Measurements from ENCODE around the gene AP3D1. TPM values are rescaled to one million over a fixed set of nuclear protein-coding genes. Genes with fewer than 3 reads are reported as not detected.

Gene AP3D1
- total and polyA plus RNA-seq, 2 donors from 2014 or later, result 68.4 to 125 TPM

DNA sequence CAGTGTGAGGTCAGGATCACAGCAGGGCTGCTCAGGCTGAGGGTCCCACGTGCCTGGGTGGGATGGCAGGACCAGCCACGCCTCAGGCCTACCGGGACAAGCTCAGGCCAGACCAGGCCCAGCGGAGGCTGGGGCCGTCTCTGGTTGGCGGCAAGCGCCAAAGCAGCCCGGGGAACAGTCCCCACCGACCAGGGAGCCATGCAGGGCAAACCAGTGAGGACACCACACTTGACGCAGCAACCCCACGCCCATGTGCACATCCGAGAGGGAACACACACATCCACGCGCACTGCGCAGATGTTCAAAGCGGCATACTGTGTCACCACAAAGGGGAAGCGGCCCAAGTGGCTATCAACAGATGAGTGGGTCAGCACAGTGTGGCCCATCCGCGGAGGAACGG is 39.5 kb downstream of the AP3D1 start:
- H3K4me3 ChIP-seq (ENCODE audit: low read length in 3 of 3), result no peak overlapping the region
- DNase-seq (no peak), FAIRE-seq (no peak)
- no peaks in the 10 kb centered on the region for H3K9me3 ChIP-seq (ENCODE audit: control insufficient read depth in 2 of 3, insufficient read depth in 1 of 3, low read length in 3 of 3)
- H3K27me3 ChIP-seq (ENCODE audit: control insufficient read depth, insufficient read depth, low read length), result no peaks in the 10 kb centered on the region
- peaks cover 0 to 74% (median 35%) of the 10 kb centered on the region in 3 donors for H3K36me3 ChIP-seq (ENCODE audit: control insufficient read depth in 2 of 3, insufficient read depth in 3 of 3, low read length in 3 of 3)
- intact Hi-C loops (cut with DNase I), result no loop called here
- TF ChIP-seq, protein P1, sequence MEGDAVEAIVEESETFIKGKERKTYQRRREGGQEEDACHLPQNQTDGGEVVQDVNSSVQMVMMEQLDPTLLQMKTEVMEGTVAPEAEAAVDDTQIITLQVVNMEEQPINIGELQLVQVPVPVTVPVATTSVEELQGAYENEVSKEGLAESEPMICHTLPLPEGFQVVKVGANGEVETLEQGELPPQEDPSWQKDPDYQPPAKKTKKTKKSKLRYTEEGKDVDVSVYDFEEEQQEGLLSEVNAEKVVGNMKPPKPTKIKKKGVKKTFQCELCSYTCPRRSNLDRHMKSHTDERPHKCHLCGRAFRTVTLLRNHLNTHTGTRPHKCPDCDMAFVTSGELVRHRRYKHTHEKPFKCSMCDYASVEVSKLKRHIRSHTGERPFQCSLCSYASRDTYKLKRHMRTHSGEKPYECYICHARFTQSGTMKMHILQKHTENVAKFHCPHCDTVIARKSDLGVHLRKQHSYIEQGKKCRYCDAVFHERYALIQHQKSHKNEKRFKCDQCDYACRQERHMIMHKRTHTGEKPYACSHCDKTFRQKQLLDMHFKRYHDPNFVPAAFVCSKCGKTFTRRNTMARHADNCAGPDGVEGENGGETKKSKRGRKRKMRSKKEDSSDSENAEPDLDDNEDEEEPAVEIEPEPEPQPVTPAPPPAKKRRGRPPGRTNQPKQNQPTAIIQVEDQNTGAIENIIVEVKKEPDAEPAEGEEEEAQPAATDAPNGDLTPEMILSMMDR (IDR thresholded peaks at IDR 0.05; ENCODE audit: borderline replicate concordance, extremely low read depth, insufficient read depth), result no peak
- no peak overlapping the region for H3K9ac ChIP-seq (ENCODE audit: low read length in 3 of 3)
- H3K27ac ChIP-seq (ENCODE audit: low read depth in 2 of 2, low read length in 2 of 2), result no peak overlapping the region
- H3K4me1 ChIP-seq (ENCODE audit: control insufficient read depth in 2 of 3, insufficient read depth in 2 of 3, low read depth in 1 of 3, low read length in 3 of 3), result no peaks in the 10 kb centered on the region

DNA sequence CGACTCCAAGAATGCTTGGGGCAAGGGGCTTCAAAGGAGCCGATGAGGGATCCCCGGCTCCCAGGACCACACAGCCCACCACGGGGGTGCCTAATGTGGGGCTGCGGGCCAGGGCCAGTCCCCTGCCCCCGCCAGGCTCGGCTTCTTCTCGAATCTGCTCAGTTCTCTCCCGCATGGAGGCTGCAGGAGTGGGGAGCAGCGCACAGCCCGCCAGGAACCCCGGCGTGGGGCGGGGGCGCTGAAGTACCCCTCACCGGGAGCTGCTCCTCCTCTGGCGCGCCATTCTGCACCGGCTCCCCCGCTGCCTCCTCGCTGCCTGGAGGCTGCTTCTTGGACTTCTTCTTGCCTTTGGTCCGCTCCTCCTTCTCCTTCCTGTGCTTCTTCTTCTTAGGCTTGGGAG is 39.9 kb downstream of the AP3D1 start:
- TF ChIP-seq, protein P1 (IDR thresholded peaks at IDR 0.05; ENCODE audit: borderline replicate concordance, extremely low read depth, insufficient read depth), result no peak
- FAIRE-seq, result no peak
- Histone ChIP-seq H3K27me3 (ENCODE audit: control insufficient read depth, insufficient read depth, low read length) (no peaks in the 10 kb centered on the region), H3K9me3 (ENCODE audit: control insufficient read depth in 2 of 3, insufficient read depth in 1 of 3, low read length in 3 of 3) (no peaks in the 10 kb centered on the region), H3K27ac (ENCODE audit: low read depth in 2 of 2, low read length in 2 of 2) (no peak overlapping the region), H3K4me1 (ENCODE audit: control insufficient read depth in 2 of 3, insufficient read depth in 2 of 3, low read depth in 1 of 3, low read length in 3 of 3) (no peaks in the 10 kb centered on the region), H3K36me3 (ENCODE audit: control insufficient read depth in 2 of 3, insufficient read depth in 3 of 3, low read length in 3 of 3) (peaks cover 0 to 76% (median 33%) of the 10 kb centered on the region in 3 donors), H3K4me3 (ENCODE audit: low read length in 3 of 3) (no peak overlapping the region), H3K9ac (ENCODE audit: low read length in 3 of 3) (no peak overlapping the region)
- intact Hi-C loops (cut with DNase I), result no loop called here
- no peak for DNase-seq

DNA sequence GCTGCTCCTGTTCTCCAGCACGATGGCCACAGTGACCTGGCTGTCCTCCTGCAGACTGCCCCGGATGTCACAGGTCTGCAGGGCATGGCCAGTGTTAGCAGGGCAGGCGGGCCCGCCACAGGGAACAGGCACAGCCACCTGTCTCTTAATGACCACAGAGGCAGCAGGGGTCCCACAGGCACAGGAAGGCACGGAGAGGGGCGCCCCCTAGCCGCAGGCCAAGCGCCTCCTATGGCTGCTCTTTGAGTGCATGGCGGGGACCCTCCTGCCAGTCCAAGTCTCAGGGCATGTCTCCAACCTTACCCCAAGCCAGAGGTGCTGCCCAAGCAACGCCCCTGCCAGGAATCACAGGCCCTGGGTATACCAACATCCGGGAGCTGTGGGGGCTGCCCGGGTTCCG is 40.5 kb downstream of the AP3D1 start:
- Histone ChIP-seq H3K4me3 (ENCODE audit: low read length in 3 of 3) (no peak overlapping the region), H3K27me3 (ENCODE audit: control insufficient read depth, insufficient read depth, low read length) (no peaks in the 10 kb centered on the region), H3K9ac (ENCODE audit: low read length in 3 of 3) (no peak overlapping the region), H3K9me3 (ENCODE audit: control insufficient read depth in 2 of 3, insufficient read depth in 1 of 3, low read length in 3 of 3) (no peaks in the 10 kb centered on the region), H3K36me3 (ENCODE audit: control insufficient read depth in 2 of 3, insufficient read depth in 3 of 3, low read length in 3 of 3) (peaks cover 0 to 70% (median 30%) of the 10 kb centered on the region in 3 donors), H3K27ac (ENCODE audit: low read depth in 2 of 2, low read length in 2 of 2) (no peak overlapping the region), H3K4me1 (ENCODE audit: control insufficient read depth in 2 of 3, insufficient read depth in 2 of 3, low read depth in 1 of 3, low read length in 3 of 3) (no peaks in the 10 kb centered on the region)
- no peak for DNase-seq
- TF ChIP-seq, protein P1 (IDR thresholded peaks at IDR 0.05; ENCODE audit: borderline replicate concordance, extremely low read depth, insufficient read depth), result no peak
- intact Hi-C loops (cut with DNase I), result no loop called here
- FAIRE-seq, result no peak
